GM23338 (cell line): ENCODE measurements around the gene SLC35F4.

Experiments used
- CREB1 ChIP-seq: fragments of 250-450 bp; sonication (Bioruptor Pico); IDR thresholded peaks from 2 replicates; pipeline ENCODE4 v1.5.0; 2020; ENCODE audit warnings: low read depth, mild to moderate bottlenecking, moderate library complexity
- EZH2 ChIP-seq: fragments of 200-600 bp; sonication (generic); IDR thresholded peaks from one replicate; pipeline ENCODE4 v1.8.0; 2017; ENCODE audit warnings: antibody characterized with exemption, mild to moderate bottlenecking, low read depth; ENCODE audit not compliant: unreplicated experiment
- EZH2phosphoT487 ChIP-seq: fragments of 200-600 bp; sonication (generic); IDR thresholded peaks from one replicate; pipeline ENCODE4 v1.8.1; 2018; ENCODE audit warnings: antibody characterized with exemption; ENCODE audit not compliant: unreplicated experiment
- JUNB ChIP-seq: IDR thresholded peaks from one replicate; pipeline ENCODE4 v1.6.1; 2016; ENCODE audit warnings: antibody characterized with exemption; ENCODE audit not compliant: unreplicated experiment
- NANOG ChIP-seq: IDR thresholded peaks from 2 replicates; pipeline ENCODE4 v1.6.1; 2016; ENCODE audit warnings: antibody characterized with exemption, borderline replicate concordance
- POLR2AphosphoS5 ChIP-seq: IDR thresholded peaks from 2 replicates; pipeline ENCODE4 v1.6.1; 2016; ENCODE audit warnings: antibody characterized with exemption, low read depth
- STAT1 ChIP-seq: IDR thresholded peaks from one replicate; pipeline ENCODE4 v1.6.1; 2016; ENCODE audit warnings: antibody characterized with exemption; ENCODE audit not compliant: unreplicated experiment
- ZNF114 ChIP-seq: fragments of 250-450 bp; sonication (Bioruptor Pico); IDR thresholded peaks from 2 replicates; pipeline ENCODE4 v1.5.0; 2020; ENCODE audit warnings: mild to moderate bottlenecking, moderate library complexity
- ZNF331 ChIP-seq: fragments of 250-450 bp; sonication (Bioruptor Pico); IDR thresholded peaks from 2 replicates; pipeline ENCODE4 v1.5.0; 2020; ENCODE audit warnings: low read depth, mild to moderate bottlenecking, moderate library complexity
- TF ChIP-seq, protein P1 (sequence below), 2 experiments: fragments of 200-600 bp in 1 of 2; sonication (generic) in 1 of 2; conservative IDR thresholded peaks; 2 replicates each; pipeline versions ENCODE4 v1.5.1 to v1.6.1; 2016 to 2017; ENCODE audit warnings: antibody characterized with exemption in 2 of 2, low read depth in 2 of 2, mild to moderate bottlenecking in 2 of 2, moderate library complexity in 1 of 2
- TF ChIP-seq, protein P2 (sequence below): IDR thresholded peaks from one replicate; pipeline ENCODE4 v1.6.1; 2018; ENCODE audit warnings: antibody characterized with exemption; ENCODE audit not compliant: unreplicated experiment
- TF ChIP-seq, protein P3 (sequence below): IDR thresholded peaks from 2 replicates; pipeline ENCODE4 v1.6.1; 2016; ENCODE audit warnings: antibody characterized with exemption
- TF ChIP-seq, protein P4 (sequence below): fragments of 250-450 bp; sonication (Bioruptor Pico); IDR thresholded peaks from 2 replicates; pipeline ENCODE4 v1.5.0; 2020; ENCODE audit warnings: mild to moderate bottlenecking, moderate library complexity

DNA sequence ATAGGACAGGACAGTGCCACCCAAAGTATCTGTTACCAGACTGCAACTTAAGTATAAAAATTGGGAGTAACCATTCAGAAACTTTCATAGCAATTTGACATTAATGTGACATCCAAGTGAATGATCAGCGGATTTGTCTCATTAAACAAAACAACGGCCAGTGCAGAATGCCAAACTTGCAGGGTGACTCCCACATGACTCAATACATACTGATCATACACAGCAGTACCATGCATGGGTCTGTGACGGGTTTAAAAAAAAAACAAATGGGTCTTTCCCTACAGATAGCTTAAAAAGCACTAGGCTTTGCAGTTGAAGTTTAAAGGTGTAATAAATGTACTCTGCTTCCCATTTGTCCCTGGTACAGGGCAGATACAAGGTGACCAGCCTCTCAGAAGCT lies 116.6 kb downstream of the SLC35F4 start:
- TF ChIP-seq, protein P1, sequence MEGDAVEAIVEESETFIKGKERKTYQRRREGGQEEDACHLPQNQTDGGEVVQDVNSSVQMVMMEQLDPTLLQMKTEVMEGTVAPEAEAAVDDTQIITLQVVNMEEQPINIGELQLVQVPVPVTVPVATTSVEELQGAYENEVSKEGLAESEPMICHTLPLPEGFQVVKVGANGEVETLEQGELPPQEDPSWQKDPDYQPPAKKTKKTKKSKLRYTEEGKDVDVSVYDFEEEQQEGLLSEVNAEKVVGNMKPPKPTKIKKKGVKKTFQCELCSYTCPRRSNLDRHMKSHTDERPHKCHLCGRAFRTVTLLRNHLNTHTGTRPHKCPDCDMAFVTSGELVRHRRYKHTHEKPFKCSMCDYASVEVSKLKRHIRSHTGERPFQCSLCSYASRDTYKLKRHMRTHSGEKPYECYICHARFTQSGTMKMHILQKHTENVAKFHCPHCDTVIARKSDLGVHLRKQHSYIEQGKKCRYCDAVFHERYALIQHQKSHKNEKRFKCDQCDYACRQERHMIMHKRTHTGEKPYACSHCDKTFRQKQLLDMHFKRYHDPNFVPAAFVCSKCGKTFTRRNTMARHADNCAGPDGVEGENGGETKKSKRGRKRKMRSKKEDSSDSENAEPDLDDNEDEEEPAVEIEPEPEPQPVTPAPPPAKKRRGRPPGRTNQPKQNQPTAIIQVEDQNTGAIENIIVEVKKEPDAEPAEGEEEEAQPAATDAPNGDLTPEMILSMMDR (conservative IDR thresholded peaks at IDR 0.05; ENCODE audit: low read depth in 2 of 2) = no peak
- TF ChIP-seq EZH2phosphoT487 (no peak), POLR2AphosphoS5 (no peak), JUNB (no peak), EZH2 (no peak), ZNF114 (CRISPR knock-in tag) (no peak), NANOG (no peak), CREB1 (CRISPR knock-in tag) (no peak), STAT1 (no peak), ZNF331 (no peak)
- TF ChIP-seq, protein P2, sequence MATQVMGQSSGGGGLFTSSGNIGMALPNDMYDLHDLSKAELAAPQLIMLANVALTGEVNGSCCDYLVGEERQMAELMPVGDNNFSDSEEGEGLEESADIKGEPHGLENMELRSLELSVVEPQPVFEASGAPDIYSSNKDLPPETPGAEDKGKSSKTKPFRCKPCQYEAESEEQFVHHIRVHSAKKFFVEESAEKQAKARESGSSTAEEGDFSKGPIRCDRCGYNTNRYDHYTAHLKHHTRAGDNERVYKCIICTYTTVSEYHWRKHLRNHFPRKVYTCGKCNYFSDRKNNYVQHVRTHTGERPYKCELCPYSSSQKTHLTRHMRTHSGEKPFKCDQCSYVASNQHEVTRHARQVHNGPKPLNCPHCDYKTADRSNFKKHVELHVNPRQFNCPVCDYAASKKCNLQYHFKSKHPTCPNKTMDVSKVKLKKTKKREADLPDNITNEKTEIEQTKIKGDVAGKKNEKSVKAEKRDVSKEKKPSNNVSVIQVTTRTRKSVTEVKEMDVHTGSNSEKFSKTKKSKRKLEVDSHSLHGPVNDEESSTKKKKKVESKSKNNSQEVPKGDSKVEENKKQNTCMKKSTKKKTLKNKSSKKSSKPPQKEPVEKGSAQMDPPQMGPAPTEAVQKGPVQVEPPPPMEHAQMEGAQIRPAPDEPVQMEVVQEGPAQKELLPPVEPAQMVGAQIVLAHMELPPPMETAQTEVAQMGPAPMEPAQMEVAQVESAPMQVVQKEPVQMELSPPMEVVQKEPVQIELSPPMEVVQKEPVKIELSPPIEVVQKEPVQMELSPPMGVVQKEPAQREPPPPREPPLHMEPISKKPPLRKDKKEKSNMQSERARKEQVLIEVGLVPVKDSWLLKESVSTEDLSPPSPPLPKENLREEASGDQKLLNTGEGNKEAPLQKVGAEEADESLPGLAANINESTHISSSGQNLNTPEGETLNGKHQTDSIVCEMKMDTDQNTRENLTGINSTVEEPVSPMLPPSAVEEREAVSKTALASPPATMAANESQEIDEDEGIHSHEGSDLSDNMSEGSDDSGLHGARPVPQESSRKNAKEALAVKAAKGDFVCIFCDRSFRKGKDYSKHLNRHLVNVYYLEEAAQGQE = no peak
- TF ChIP-seq, protein P3, sequence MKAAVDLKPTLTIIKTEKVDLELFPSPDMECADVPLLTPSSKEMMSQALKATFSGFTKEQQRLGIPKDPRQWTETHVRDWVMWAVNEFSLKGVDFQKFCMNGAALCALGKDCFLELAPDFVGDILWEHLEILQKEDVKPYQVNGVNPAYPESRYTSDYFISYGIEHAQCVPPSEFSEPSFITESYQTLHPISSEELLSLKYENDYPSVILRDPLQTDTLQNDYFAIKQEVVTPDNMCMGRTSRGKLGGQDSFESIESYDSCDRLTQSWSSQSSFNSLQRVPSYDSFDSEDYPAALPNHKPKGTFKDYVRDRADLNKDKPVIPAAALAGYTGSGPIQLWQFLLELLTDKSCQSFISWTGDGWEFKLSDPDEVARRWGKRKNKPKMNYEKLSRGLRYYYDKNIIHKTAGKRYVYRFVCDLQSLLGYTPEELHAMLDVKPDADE = no peak
- TF ChIP-seq, protein P4, sequence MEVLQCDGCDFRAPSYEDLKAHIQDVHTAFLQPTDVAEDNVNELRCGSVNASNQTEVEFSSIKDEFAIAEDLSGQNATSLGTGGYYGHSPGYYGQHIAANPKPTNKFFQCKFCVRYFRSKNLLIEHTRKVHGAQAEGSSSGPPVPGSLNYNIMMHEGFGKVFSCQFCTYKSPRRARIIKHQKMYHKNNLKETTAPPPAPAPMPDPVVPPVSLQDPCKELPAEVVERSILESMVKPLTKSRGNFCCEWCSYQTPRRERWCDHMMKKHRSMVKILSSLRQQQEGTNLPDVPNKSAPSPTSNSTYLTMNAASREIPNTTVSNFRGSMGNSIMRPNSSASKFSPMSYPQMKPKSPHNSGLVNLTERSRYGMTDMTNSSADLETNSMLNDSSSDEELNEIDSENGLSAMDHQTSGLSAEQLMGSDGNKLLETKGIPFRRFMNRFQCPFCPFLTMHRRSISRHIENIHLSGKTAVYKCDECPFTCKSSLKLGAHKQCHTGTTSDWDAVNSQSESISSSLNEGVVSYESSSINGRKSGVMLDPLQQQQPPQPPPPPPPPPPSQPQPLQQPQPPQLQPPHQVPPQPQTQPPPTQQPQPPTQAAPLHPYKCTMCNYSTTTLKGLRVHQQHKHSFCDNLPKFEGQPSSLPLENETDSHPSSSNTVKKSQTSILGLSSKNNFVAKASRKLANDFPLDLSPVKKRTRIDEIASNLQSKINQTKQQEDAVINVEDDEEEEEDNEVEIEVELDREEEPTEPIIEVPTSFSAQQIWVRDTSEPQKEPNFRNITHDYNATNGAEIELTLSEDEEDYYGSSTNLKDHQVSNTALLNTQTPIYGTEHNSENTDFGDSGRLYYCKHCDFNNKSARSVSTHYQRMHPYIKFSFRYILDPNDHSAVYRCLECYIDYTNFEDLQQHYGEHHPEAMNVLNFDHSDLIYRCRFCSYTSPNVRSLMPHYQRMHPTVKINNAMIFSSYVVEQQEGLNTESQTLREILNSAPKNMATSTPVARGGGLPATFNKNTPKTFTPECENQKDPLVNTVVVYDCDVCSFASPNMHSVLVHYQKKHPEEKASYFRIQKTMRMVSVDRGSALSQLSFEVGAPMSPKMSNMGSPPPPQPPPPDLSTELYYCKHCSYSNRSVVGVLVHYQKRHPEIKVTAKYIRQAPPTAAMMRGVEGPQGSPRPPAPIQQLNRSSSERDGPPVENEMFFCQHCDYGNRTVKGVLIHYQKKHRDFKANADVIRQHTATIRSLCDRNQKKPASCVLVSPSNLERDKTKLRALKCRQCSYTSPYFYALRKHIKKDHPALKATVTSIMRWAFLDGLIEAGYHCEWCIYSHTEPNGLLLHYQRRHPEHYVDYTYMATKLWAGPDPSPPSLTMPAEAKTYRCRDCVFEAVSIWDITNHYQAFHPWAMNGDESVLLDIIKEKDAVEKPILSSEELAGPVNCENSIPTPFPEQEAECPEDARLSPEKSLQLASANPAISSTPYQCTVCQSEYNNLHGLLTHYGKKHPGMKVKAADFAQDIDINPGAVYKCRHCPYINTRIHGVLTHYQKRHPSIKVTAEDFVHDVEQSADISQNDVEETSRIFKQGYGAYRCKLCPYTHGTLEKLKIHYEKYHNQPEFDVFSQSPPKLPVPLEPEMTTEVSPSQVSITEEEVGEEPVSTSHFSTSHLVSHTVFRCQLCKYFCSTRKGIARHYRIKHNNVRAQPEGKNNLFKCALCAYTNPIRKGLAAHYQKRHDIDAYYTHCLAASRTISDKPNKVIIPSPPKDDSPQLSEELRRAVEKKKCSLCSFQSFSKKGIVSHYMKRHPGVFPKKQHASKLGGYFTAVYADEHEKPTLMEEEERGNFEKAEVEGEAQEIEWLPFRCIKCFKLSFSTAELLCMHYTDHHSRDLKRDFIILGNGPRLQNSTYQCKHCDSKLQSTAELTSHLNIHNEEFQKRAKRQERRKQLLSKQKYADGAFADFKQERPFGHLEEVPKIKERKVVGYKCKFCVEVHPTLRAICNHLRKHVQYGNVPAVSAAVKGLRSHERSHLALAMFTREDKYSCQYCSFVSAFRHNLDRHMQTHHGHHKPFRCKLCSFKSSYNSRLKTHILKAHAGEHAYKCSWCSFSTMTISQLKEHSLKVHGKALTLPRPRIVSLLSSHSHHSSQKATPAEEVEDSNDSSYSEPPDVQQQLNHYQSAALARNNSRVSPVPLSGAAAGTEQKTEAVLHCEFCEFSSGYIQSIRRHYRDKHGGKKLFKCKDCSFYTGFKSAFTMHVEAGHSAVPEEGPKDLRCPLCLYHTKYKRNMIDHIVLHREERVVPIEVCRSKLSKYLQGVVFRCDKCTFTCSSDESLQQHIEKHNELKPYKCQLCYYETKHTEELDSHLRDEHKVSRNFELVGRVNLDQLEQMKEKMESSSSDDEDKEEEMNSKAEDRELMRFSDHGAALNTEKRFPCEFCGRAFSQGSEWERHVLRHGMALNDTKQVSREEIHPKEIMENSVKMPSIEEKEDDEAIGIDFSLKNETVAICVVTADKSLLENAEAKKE (CRISPR knock-in tag) = no peak
